Smooth muscle cell (in vitro differentiated cells): Measurements from ENCODE around the gene IQGAP1. TPM values are rescaled to one million over a fixed set of nuclear protein-coding genes. Genes with fewer than 3 reads are reported as not detected.
"Not testable (repeated sequence)": the region's sequence is repeated elsewhere in the genome, so short reads cannot be mapped to it uniquely, and the experiment has no call there.

Experiments used
- DNase-seq: peaks from one replicate; lab custom pipeline; 2025; ENCODE audit not compliant: unreplicated experiment; lab: John Stamatoyannopoulos, UW
- H2AFZ ChIP-seq: fragments of 200-600 bp; sonication (generic); 2 replicates; pipeline ENCODE4 v1.6.0; 2016; ENCODE audit warnings: antibody characterized with exemption, low read depth, mild to moderate bottlenecking
- H3F3A ChIP-seq: fragments of 200-600 bp; sonication (generic); 2 replicates; pipeline ENCODE4 v1.6.0; 2017; ENCODE audit warnings: antibody characterized with exemption, low read depth
- H3K27ac ChIP-seq: fragments of 200-600 bp; sonication (generic); 2 replicates; pipeline ENCODE4 v1.5.1; 2016; ENCODE audit warnings: low read depth, mild to moderate bottlenecking
- H3K27me3 ChIP-seq: fragments of 200-600 bp; sonication (generic); 2 replicates; pipeline ENCODE4 v1.6.1; 2016; ENCODE audit warnings: low read depth, mild to moderate bottlenecking
- H3K36me3 ChIP-seq: fragments of 200-600 bp; sonication (generic); 2 replicates; pipeline ENCODE4 v1.5.1; 2016; ENCODE audit warnings: low read depth
- H3K4me1 ChIP-seq: fragments of 200-600 bp; sonication (generic); 2 replicates; pipeline ENCODE4 v1.5.1; 2016; ENCODE audit warnings: low read depth
- H3K4me2 ChIP-seq: fragments of 200-600 bp; sonication (generic); 2 replicates; pipeline ENCODE4 v1.6.0; 2016; ENCODE audit warnings: mild to moderate bottlenecking
- H3K4me3 ChIP-seq: fragments of 200-600 bp; sonication (generic); 2 replicates; pipeline ENCODE4 v1.5.1; 2016; ENCODE audit warnings: mild to moderate bottlenecking
- H3K79me2 ChIP-seq: fragments of 200-600 bp; sonication (generic); 2 replicates; pipeline ENCODE4 v1.6.0; 2016; ENCODE audit warnings: low read depth, mild to moderate bottlenecking
- H3K9ac ChIP-seq: fragments of 200-600 bp; sonication (generic); 2 replicates; pipeline ENCODE4 v1.6.0; 2016; ENCODE audit warnings: low read depth
- H3K9me3 ChIP-seq: fragments of 200-600 bp; sonication (generic); replicated peaks from 2 replicates; pipeline ENCODE4 v1.5.1; 2016; ENCODE audit warnings: low read depth
- H4K20me1 ChIP-seq: fragments of 200-600 bp; sonication (generic); 2 replicates; pipeline ENCODE4 v1.6.0; 2016; ENCODE audit warnings: low read depth
- CTCF ChIP-seq: fragments of 200-600 bp; sonication (generic); IDR thresholded peaks from 2 replicates; pipeline ENCODE4 v1.5.1; 2017; ENCODE audit warnings: borderline replicate concordance, mild to moderate bottlenecking, antibody characterized with exemption; ENCODE audit not compliant: insufficient read depth, poor library complexity, severe bottlenecking
- WGBS: methylation state at CpG from one replicate; pipeline ENCODE4 v1.1.7; 2016; ENCODE audit warnings: low lambda C conversion rate; 5-methylcytosine and 5-hydroxymethylcytosine counted together
- polyA plus RNA-seq: library from polyadenylated mRNA; unstranded; fragments of >200 nt; fragmentation: Nextera tagmentation; extraction: Ambion mirVana; gene quantifications from 2 replicates; pipeline ENCODE4 v1.2.1, GENCODE V29; 2016
- total RNA-seq: library from RNA; depleted of rRNA; stranded (reverse); fragments of >200 nt; gene quantifications from 2 replicates; pipeline ENCODE4 v1.2.3, GENCODE V29; 2014

The IQGAP1 gene
- total and polyA plus RNA-seq, 2 experiments from 2014 or later = 59.3 to 185 TPM

- Histone ChIP-seq H4K20me1 (no peaks in the 10 kb centered on the region), H3F3A (no peaks in the 10 kb centered on the region), H3K27ac (no peak overlapping the region), H3K4me2 (no peak overlapping the region), H2AFZ (no peak overlapping the region), H3K9me3 (no peaks in the 10 kb centered on the region), H3K4me3 (no peak overlapping the region), H3K9ac (no peak overlapping the region), H3K36me3 (no peaks in the 10 kb centered on the region), H3K4me1 (no peaks in the 10 kb centered on the region), H3K79me2 (no peaks in the 10 kb centered on the region), H3K27me3 (no peaks in the 10 kb centered on the region)
- DNase-seq = no peak
- WGBS = 74% methylated on average over 1 of the region's 1 CpG
- no peak for TF ChIP-seq CTCF
These were observed 131.6 kb downstream of the IQGAP1 start for GRCh38 chr15:90519688-90520087.

DNA sequence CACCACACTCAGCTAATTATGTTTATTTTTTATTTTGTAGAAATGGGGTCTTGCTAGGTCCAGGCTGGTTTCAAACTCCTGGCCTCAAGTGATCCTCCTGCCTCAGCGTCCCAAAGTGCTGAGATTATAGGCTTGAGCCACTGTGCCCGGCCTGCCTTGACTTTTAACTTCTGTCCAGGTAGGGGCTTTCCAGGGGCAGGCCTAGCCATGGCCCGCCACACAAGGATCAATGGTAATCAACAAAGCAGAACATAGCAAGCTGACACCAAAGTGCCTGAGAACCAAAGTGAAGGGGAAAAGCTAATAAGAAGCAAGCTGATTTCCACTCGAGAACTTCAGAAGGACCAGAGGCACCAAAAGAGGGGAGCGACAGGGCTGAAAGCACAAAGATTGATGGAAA lies 132.3 kb downstream of the IQGAP1 start:
- Histone ChIP-seq H3F3A (no peaks in the 10 kb centered on the region), H3K27me3 (no peaks in the 10 kb centered on the region), H3K36me3 (no peaks in the 10 kb centered on the region), H3K4me2 (no peak overlapping the region), H3K27ac (no peak overlapping the region), H2AFZ (no peak overlapping the region), H3K9ac (no peak overlapping the region), H3K79me2 (no peaks in the 10 kb centered on the region), H3K4me1 (no peaks in the 10 kb centered on the region), H3K4me3 (no peak overlapping the region), H3K9me3 (no peaks in the 10 kb centered on the region), H4K20me1 (no peaks in the 10 kb centered on the region)
- DNase-seq = no peak
- WGBS = 97% methylated on average over 5 of the region's 5 CpGs
- TF ChIP-seq CTCF = no peak

DNA sequence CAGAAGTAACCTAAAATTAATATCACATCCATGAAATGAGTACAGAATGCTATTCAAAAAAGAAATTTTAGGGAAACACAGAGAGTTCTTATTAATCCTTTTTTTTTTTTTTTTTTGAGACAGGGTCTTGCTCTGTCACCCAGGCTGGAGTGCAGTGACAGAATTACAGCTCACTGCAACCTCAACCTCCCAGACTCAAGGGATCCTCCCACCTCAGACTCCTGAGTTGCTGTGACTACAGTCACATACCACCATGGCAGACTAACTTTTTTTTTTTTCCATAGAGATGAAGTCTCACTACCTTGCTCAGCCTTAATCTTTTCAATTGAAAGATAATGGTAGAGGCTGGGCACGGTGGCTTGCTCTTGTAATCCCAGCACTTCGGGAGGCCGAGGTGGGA lies 135.3 kb downstream of the IQGAP1 start:
- H4K20me1 ChIP-seq = no peaks in the 10 kb centered on the region
- H3F3A ChIP-seq = no peaks in the 10 kb centered on the region
- H2AFZ ChIP-seq = no peak overlapping the region
- no peak for DNase-seq
- WGBS = 96% methylated on average over 3 of the region's 3 CpGs
- H3K79me2 ChIP-seq = no peaks in the 10 kb centered on the region
- no peak overlapping the region for H3K9ac ChIP-seq
- H3K27me3 ChIP-seq = no peaks in the 10 kb centered on the region
- no peak for TF ChIP-seq CTCF
- no peak overlapping the region for H3K4me2 ChIP-seq
- H3K4me3 ChIP-seq = no peak overlapping the region
- no peak overlapping the region for H3K27ac ChIP-seq
- H3K4me1 ChIP-seq = no peaks in the 10 kb centered on the region
- no peaks in the 10 kb centered on the region for H3K36me3 ChIP-seq
- no peaks in the 10 kb centered on the region for H3K9me3 ChIP-seq

- WGBS = 89% methylated on average over 6 of the region's 6 CpGs
- not testable (repeated sequence) for H3K9me3 ChIP-seq, H2AFZ ChIP-seq, H3K36me3 ChIP-seq, H3K27ac ChIP-seq, DNase-seq, H3K4me3 ChIP-seq, H3K4me2 ChIP-seq, H3F3A ChIP-seq, H3K9ac ChIP-seq, H3K79me2 ChIP-seq, H4K20me1 ChIP-seq, H3K4me1 ChIP-seq, H3K27me3 ChIP-seq
These were observed 136.2 kb downstream of the IQGAP1 start for GRCh38 chr15:90524018-90524803.
